Choroid plexus epithelial cell (primary cell): ENCODE results near the gene ARHGEF40.

Experiments used
- DNase-seq: peaks from one replicate; pipeline ENCODE4 v3.0.0-alpha.2; 2010; ENCODE audit warnings: low read depth
- H3K4me3 ChIP-seq: 2 replicates; pipeline ENCODE4 v1.5.1; 2011; ENCODE audit warnings: low read depth, mild to moderate bottlenecking, control low read depth, low read length, moderate library complexity
- CTCF ChIP-seq: conservative IDR thresholded peaks from 2 replicates; pipeline ENCODE4 v1.5.1; 2011; ENCODE audit warnings: low read depth, mild to moderate bottlenecking, control low read depth, inconsistent platforms, low read length, moderate library complexity

ARHGEF40 gene

GRCh38 chr14:21095430-21096205 is 25.5 kb downstream of the ARHGEF40 start:
- no peak overlapping the region for H3K4me3 ChIP-seq
- peak; percentile 22 for DNase-seq
- TF ChIP-seq CTCF = no peak

- no peak for TF ChIP-seq CTCF
- H3K4me3 ChIP-seq = no peak overlapping the region
- no peak for DNase-seq
Measured at GRCh38 chr14:21096438-21096837, 26.3 kb downstream of the ARHGEF40 start.

- no peak overlapping the region for H3K4me3 ChIP-seq
- TF ChIP-seq CTCF = no peak
- no peak for DNase-seq
Measured at GRCh38 chr14:21096978-21097635, 27.0 kb downstream of the ARHGEF40 start.

GRCh38 chr14:21097636-21098075 is 27.6 kb downstream of the ARHGEF40 start:
- no peak overlapping the region for H3K4me3 ChIP-seq
- no peak for TF ChIP-seq CTCF
- DNase-seq = no peak

- no peak for TF ChIP-seq CTCF
- peak within 1 kb of the TSS; percentile 60 for H3K4me3 ChIP-seq
- no peak for DNase-seq
Measured at GRCh38 chr14:21098076-21098891, 28.2 kb downstream of the ARHGEF40 start, which contains the start of gene ZNF219. Gene ZNF219 (minus strand): TSS chr14:21098655. CDS start chr14:21093591, 5,064 bp downstream.

- H3K4me3 ChIP-seq = peak overlapping the region; percentile 60
- no peak for TF ChIP-seq CTCF
- DNase-seq = no peak
Measured at GRCh38 chr14:21098892-21099595, 28.9 kb downstream of the ARHGEF40 start.
